A549 (cell line): ENCODE results near the gene RASGEF1C. TPM values are rescaled to one million over a fixed set of nuclear protein-coding genes. Genes with fewer than 3 reads are reported as not detected.

Experiments used
- ATAC-seq, 2 experiments: fragments of 200-7000 bp in 1 of 2; fragments of >200 bp in 1 of 2; cut with Nextera tagmentation in 1 of 2; cut with Tn5 transposase in 1 of 2; 3 replicates each; pipeline versions ENCODE4 v1.8.0 to v1.9.1; 2018 to 2020; ENCODE audit warnings: mild to moderate bottlenecking in 1 of 2, moderate library complexity in 1 of 2
- CTCF ChIA-PET: fragments of 300-600 bp; sonication (Branson Sonifier 250); formaldehyde crosslinking; extraction: SDS; loops from one replicate; lab custom pipeline; 2021; ENCODE audit warnings: antibody characterized with exemption, inconsistent platforms; lab: Yijun Ruan, JAX
- POLR2A ChIA-PET: fragments of 350-600 bp; formaldehyde crosslinking; extraction: SDS; loops from one replicate; lab custom pipeline; 2021; ENCODE audit warnings: antibody characterized with exemption, inconsistent platforms; lab: Yijun Ruan, JAX
- DNase-seq, 2 experiments: peaks; one replicate each; pipeline versions ENCODE4 v3.0.0 to v3.0.0-alpha.2; 2011 to 2016; ENCODE audit warnings: low read depth in 1 of 2, low spot score in 1 of 2
- FAIRE-seq: peaks from 2 replicates; lab custom pipeline; 2011; peaks lifted over from hg19 to GRCh38; lab: Jason Lieb, UNC
- H3K27ac ChIP-seq, 2 experiments: fragments of >200 bp; sonication (Bioruptor Twin); formaldehyde crosslinking; 3 replicates each; pipeline ENCODE4 v1.5.1; 2016 to 2017
- H3K4me1 ChIP-seq: fragments of >200 bp; sonication (Bioruptor Twin); formaldehyde crosslinking; 3 replicates; pipeline ENCODE4 v1.6.1; 2016
- H3K4me2 ChIP-seq: fragments of >200 bp; sonication (Bioruptor Twin); formaldehyde crosslinking; 3 replicates; pipeline ENCODE4 v1.6.1; 2016
- H3K4me3 ChIP-seq: fragments of >200 bp; sonication (Bioruptor Twin); formaldehyde crosslinking; 3 replicates; pipeline ENCODE4 v1.5.1; 2016
- H3K9me3 ChIP-seq: fragments of >200 bp; sonication (Bioruptor Twin); formaldehyde crosslinking; 3 replicates; pipeline ENCODE4 v1.6.1; 2016
- ATOH8 ChIP-seq: fragments of 250-450 bp; sonication (Bioruptor Pico); IDR thresholded peaks from 2 replicates; pipeline ENCODE4 v1.5.0; 2020; ENCODE audit warnings: low read depth, mild to moderate bottlenecking, moderate library complexity
- CHD4 ChIP-seq: fragments of 200-600 bp; sonication (generic); IDR thresholded peaks from 2 replicates; pipeline ENCODE4 v1.6.1; 2016; ENCODE audit warnings: antibody characterized with exemption, mild to moderate bottlenecking, borderline replicate concordance
- CTCF ChIP-seq: fragments of >200 bp; sonication (Bioruptor Twin); formaldehyde crosslinking; IDR thresholded peaks from 3 replicates; pipeline ENCODE4 v1.5.1; 2016
- E2F6 ChIP-seq: IDR thresholded peaks from 2 replicates; pipeline ENCODE4 v1.6.1; 2012; ENCODE audit warnings: low read depth, borderline replicate concordance
- EHMT2 ChIP-seq: fragments of 200-600 bp; sonication (generic); IDR thresholded peaks from 2 replicates; pipeline ENCODE4 v1.6.1; 2016; ENCODE audit warnings: antibody characterized with exemption, low read depth, mild to moderate bottlenecking, moderate library complexity
- ELK1 ChIP-seq: fragments of 150-350 bp; IDR thresholded peaks from 2 replicates; pipeline ENCODE4 v1.6.1; 2014; ENCODE audit warnings: low read depth, mild to moderate bottlenecking, low read length
- FOXS1 ChIP-seq: fragments of 250-450 bp; sonication (Bioruptor Pico); IDR thresholded peaks from 2 replicates; pipeline ENCODE4 v1.5.0; 2020; ENCODE audit warnings: mild to moderate bottlenecking, moderate library complexity
- HES2 ChIP-seq: fragments of >200 bp; sonication (Bioruptor Twin); formaldehyde crosslinking; IDR thresholded peaks from 2 replicates; pipeline ENCODE4 v1.6.1; 2016
- HMGXB4 ChIP-seq: fragments of 250-450 bp; sonication (Bioruptor Pico); IDR thresholded peaks from 2 replicates; pipeline ENCODE4 v1.5.0; 2021; ENCODE audit warnings: mild to moderate bottlenecking, moderate library complexity, borderline replicate concordance
- HOXA7 ChIP-seq: fragments of 250-450 bp; sonication (Bioruptor Pico); IDR thresholded peaks from 2 replicates; pipeline ENCODE4 v1.5.0; 2020; ENCODE audit warnings: mild to moderate bottlenecking, moderate library complexity
- JUN ChIP-seq, 2 experiments: fragments of >200 bp; sonication (Bioruptor Twin); formaldehyde crosslinking; IDR thresholded peaks; 2 replicates in 1 of 2; 3 replicates in 1 of 2; pipeline ENCODE4 v1.6.1; 2016 to 2017
- MAX ChIP-seq: IDR thresholded peaks from 2 replicates; pipeline ENCODE4 v1.6.1; 2012
- POLR2A ChIP-seq: IDR thresholded peaks from 2 replicates; pipeline ENCODE4 v1.6.1; 2012; ENCODE audit warnings: mild to moderate bottlenecking, low read length
- RAD21 ChIP-seq, 2 experiments: fragments of >200 bp in 1 of 2; sonication (Bioruptor Twin) in 1 of 2; formaldehyde crosslinking in 1 of 2; IDR thresholded peaks in 1 of 2; conservative IDR thresholded peaks in 1 of 2; 2 replicates in 1 of 2; 3 replicates in 1 of 2; pipeline ENCODE4 v1.6.1; 2012 to 2018; ENCODE audit warnings: inconsistent platforms in 1 of 2
- RFX5 ChIP-seq: fragments of 450-650 bp; IDR thresholded peaks from 2 replicates; pipeline ENCODE4 v1.7.1; 2014; ENCODE audit warnings: antibody characterized with exemption, mild to moderate bottlenecking, moderate library complexity
- SMC3 ChIP-seq: fragments of >200 bp; sonication (Bioruptor Twin); formaldehyde crosslinking; IDR thresholded peaks from 3 replicates; pipeline ENCODE4 v1.6.1; 2018; ENCODE audit warnings: inconsistent platforms
- TFCP2L1 ChIP-seq: fragments of 250-450 bp; sonication (Bioruptor Pico); IDR thresholded peaks from 2 replicates; pipeline ENCODE4 v1.5.0; 2021; ENCODE audit warnings: mild to moderate bottlenecking
- TP53 ChIP-seq: fragments of 250-450 bp; sonication (Bioruptor Pico); IDR thresholded peaks from 2 replicates; pipeline ENCODE4 v1.5.0; 2021; ENCODE audit warnings: mild to moderate bottlenecking, moderate library complexity
- WGBS: methylation state at CpG from one replicate; pipeline ENCODE4 v1.1.6; 2017; ENCODE audit errors: missing lambda C conversion rate; 5-methylcytosine and 5-hydroxymethylcytosine counted together
- polyA minus RNA-seq: library from RNA; depleted of rRNA, polyadenylated mRNA; stranded (reverse); fragments of >200 nt; gene quantifications from 2 replicates; pipeline ENCODE4 v1.2.3, GENCODE V29; 2011; rRNA and poly(A)+ RNA removed
- polyA plus RNA-seq, 4 experiments: library from polyadenylated mRNA; depleted of rRNA in 3 of 4; stranded (reverse); fragments of >200 nt; fragmentation: RNase III in 1 of 4; extraction: RNeasy Plus Mini Kit Qiagen cat#74134 plus additional on column Dnase treatment in 1 of 4; gene quantifications; 2 replicates in 3 of 4; 3 replicates in 1 of 4; pipeline ENCODE4 v1.2.3, GENCODE V29; 2011 to 2017

The RASGEF1C gene
- polyA plus RNA-seq (2011; rRNA removed) (0.16 TPM in 1 of 2 replicates, not detected in the other), polyA plus RNA-seq (2017; fragmentation: RNase III; extraction: RNeasy Plus Mini Kit Qiagen cat#74134 plus additional on column Dnase treatment) (0.12 to 0.24 TPM (median 0.12 TPM) in 3 replicates), polyA minus RNA-seq (not detected in 2 replicates)
- polyA plus RNA-seq (2012; cell fraction: cytosol; rRNA removed): 0.03 and 0.05 TPM in 2 replicates
- 0.08 and 0.09 TPM in 2 replicates for polyA plus RNA-seq (2012; cell fraction: nucleus; rRNA removed)

GRCh38 chr5:180209137-180209581 is at the start of gene RASGEF1C:
Gene RASGEF1C, minus strand, starts transcription at chr5:180209211. Its CDS starts 71,159 bp downstream, at chr5:180138052.
- ChIA-PET CTCF (interaction anchor here (0.6 to 5.5 kb wide), 33 partner anchors 9 to 486 kb away, joined by 3 to 32 read pairs (median 4); no protein-coding TSS in a partner anchor), POLR2A (no interaction called here)
- ATAC-seq: peak; percentile 88 to 90
- H3K9me3 ChIP-seq: no peaks in the 10 kb centered on the region
- DNase-seq: peak; percentile 70 to 76
- peak within 1 kb of the TSS; percentile 90 for H3K4me2 ChIP-seq
- peak within 1 kb of the TSS; percentile 59 to 91 for H3K27ac ChIP-seq
- H3K4me1 ChIP-seq: 0 out of 3 replicates have a peak, but pooled peaks cover 3% of the 10 kb centered on the region
- WGBS: 30% methylated on average over 4 of the region's 55 CpGs
- peak within 1 kb of the TSS; percentile 61 for H3K4me3 ChIP-seq
- TF ChIP-seq ATOH8 (CRISPR knock-in tag) (no peak), HMGXB4 (CRISPR knock-in tag) (no peak), MAX (no peak), CTCF (peak; percentile 81), JUN (IDR thresholded peaks at IDR 0.05) (no peak), POLR2A (no peak), EHMT2 (no peak), ELK1 (no peak), E2F6 (no peak), RFX5 (no peak), RAD21 (conservative IDR thresholded peaks at IDR 0.05 in 1 of 2, IDR thresholded peaks at IDR 0.05 in 1 of 2) (peak in 1 of 2 experiments; percentile 23; a peak in 2 of 5 replicates), SMC3 (peak; percentile 61), TFCP2L1 (CRISPR knock-in tag) (no peak), FOXS1 (CRISPR knock-in tag) (no peak), HES2 (no peak), CHD4 (no peak), HOXA7 (no peak), TP53 (CRISPR knock-in tag) (no peak)
- FAIRE-seq: no peak
